Bronchial epithelial cell (primary cell): Measurements from ENCODE around the gene TRMT1. TPM values are rescaled to one million over a fixed set of nuclear protein-coding genes. Genes with fewer than 3 reads are reported as not detected.

ENCODE experiments used
- DNase-seq: peaks from one replicate; pipeline ENCODE4 v3.0.0-alpha.2; 2010; ENCODE audit warnings: low read depth
- FAIRE-seq: peaks from 2 replicates; lab custom pipeline; 2011; peaks lifted over from hg19 to GRCh38; lab: Jason Lieb, UNC
- H3K27me3 ChIP-seq: 2 replicates; pipeline ENCODE4 v1.5.1; 2011; ENCODE audit warnings: low read length; ENCODE audit not compliant: control insufficient read depth, insufficient read depth
- H3K36me3 ChIP-seq: 2 replicates; pipeline ENCODE4 v1.5.1; 2011; ENCODE audit warnings: low read length; ENCODE audit not compliant: control insufficient read depth, insufficient read depth
- H3K4me3 ChIP-seq: 2 replicates; pipeline ENCODE4 v1.5.1; 2011; ENCODE audit warnings: mild to moderate bottlenecking, low read depth, low read length, control low read depth
- total RNA-seq: library from RNA; depleted of rRNA; stranded (reverse); fragments of >200 nt; gene quantifications from 2 replicates; pipeline ENCODE4 v1.2.1, GENCODE V29; 2014
- TF ChIP-seq, protein P1 (sequence below): IDR thresholded peaks from 2 replicates; pipeline ENCODE4 v1.5.1; 2011; ENCODE audit warnings: mild to moderate bottlenecking, moderate library complexity, low read length, control low read depth, inconsistent platforms; ENCODE audit not compliant: insufficient read depth, severe bottlenecking

The TRMT1 gene
- total RNA-seq, 1 donor from 2014 or later: 40.5 TPM

DNA sequence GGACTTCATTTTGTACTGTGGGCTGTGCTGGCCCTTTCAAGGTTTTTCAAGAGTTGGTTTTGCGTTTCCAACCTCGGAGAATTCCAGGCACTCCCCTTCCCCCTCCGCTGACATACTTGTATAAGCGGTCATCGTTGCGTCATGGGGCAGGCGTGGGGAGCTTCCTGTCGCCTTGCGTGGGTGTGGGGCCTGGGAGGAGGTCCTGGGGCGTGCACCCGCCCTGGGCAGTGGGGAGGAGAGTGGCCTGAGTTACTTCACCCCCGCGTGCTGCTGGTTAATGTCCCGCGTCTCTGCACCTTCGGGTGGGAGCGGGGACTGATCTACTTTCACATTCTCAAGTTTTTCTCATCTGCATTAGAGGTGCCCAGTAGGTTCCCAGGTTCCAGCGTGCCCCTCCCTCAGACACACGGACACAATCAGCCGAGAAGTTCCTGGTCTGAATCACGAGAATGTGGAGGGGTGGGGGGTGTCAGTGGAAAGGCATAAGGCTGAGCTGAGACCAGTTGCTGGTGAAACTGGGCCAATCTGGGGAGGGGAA is 37.8 kb upstream of the TRMT1 start:
- peak; percentile 75 for DNase-seq
- Histone ChIP-seq H3K36me3 (peaks cover 8% of the 10 kb centered on the region), H3K27me3 (no peaks in the 10 kb centered on the region), H3K4me3 (peak overlapping the region; percentile 88)
- FAIRE-seq: peak; percentile 81
- TF ChIP-seq, protein P1, sequence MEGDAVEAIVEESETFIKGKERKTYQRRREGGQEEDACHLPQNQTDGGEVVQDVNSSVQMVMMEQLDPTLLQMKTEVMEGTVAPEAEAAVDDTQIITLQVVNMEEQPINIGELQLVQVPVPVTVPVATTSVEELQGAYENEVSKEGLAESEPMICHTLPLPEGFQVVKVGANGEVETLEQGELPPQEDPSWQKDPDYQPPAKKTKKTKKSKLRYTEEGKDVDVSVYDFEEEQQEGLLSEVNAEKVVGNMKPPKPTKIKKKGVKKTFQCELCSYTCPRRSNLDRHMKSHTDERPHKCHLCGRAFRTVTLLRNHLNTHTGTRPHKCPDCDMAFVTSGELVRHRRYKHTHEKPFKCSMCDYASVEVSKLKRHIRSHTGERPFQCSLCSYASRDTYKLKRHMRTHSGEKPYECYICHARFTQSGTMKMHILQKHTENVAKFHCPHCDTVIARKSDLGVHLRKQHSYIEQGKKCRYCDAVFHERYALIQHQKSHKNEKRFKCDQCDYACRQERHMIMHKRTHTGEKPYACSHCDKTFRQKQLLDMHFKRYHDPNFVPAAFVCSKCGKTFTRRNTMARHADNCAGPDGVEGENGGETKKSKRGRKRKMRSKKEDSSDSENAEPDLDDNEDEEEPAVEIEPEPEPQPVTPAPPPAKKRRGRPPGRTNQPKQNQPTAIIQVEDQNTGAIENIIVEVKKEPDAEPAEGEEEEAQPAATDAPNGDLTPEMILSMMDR: no peak

DNA sequence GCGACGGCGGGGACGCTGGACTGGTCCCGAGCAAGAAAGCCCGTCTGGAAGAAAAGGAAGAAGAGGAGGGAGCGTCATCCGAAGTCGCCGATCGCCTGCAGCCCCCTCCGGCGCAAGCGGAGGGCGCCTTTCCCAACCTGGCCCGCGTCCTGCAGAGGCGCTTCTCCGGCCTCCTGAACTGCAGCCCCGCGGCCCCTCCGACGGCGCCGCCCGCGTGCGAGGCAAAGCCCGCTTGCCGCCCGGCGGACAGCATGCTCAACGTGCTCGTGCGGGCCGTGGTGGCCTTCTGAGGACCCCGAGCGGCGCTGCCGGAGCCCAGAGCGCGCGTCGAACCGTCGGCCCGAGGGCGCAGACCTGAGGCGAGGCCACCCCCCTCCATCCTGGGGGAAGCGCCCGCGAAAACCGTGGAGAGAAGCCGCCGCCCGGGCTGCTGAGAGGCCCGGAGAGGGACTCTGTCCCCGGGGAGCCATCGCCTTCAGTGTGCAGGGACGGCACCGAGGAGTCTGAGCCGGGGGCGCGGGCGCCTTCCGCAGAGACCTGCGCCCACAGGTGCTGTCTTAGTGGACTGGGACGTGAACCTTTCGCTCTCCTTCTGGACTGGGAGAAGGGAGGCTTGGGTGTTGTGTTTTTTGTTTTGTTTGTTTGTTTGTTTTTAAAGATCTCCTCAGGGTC is 37.2 kb upstream of the TRMT1 start:
- Histone ChIP-seq H3K36me3 (peaks cover 8% of the 10 kb centered on the region), H3K4me3 (peak overlapping the region; percentile 88), H3K27me3 (no peaks in the 10 kb centered on the region)
- no peak for FAIRE-seq
- TF ChIP-seq, protein P1: no peak
- DNase-seq: no peak

- no peaks in the 10 kb centered on the region for H3K27me3 ChIP-seq
- H3K36me3 ChIP-seq: peaks cover 8% of the 10 kb centered on the region
- no peak for FAIRE-seq
- peak overlapping the region; percentile 88 for H3K4me3 ChIP-seq
- peak; percentile 80 for DNase-seq
- TF ChIP-seq, protein P1: peak; percentile 13
Observed at GRCh38 chr19:13152974-13153568, 36.5 kb upstream of the TRMT1 start.

- DNase-seq: no peak
- TF ChIP-seq, protein P1: no peak
- H3K36me3 ChIP-seq: peaks cover 8% of the 10 kb centered on the region
- H3K4me3 ChIP-seq: peak overlapping the region; percentile 88
- no peak for FAIRE-seq
- no peaks in the 10 kb centered on the region for H3K27me3 ChIP-seq
Observed at GRCh38 chr19:13152356-13152973, 35.9 kb upstream of the TRMT1 start.

GRCh38 chr19:13151605-13152355 is 35.2 kb upstream of the TRMT1 start:
- DNase-seq: peak; percentile 84

More at GRCh38 chr19:13151605-13152355, 35.2 kb upstream of the TRMT1 start:
- no peak for FAIRE-seq
- peaks cover 8% of the 10 kb centered on the region for H3K36me3 ChIP-seq
- TF ChIP-seq, protein P1: peak; percentile 38
- H3K27me3 ChIP-seq: no peaks in the 10 kb centered on the region
- peak overlapping the region; percentile 88 for H3K4me3 ChIP-seq
